CD4-positive, alpha-beta T cell treated with Interleukin-4 for 1 hour (primary cell): ENCODE results near the gene ZRANB1.
"Not testable (repeated sequence)": the region's sequence is repeated elsewhere in the genome, so short reads cannot be mapped to it uniquely, and the experiment has no call there.

Experiments
- DNase-seq, 2 donors: peaks; one replicate each; pipeline ENCODE4 v3.0.0-alpha.2; 2020 to 2022

ZRANB1 gene

DNA sequence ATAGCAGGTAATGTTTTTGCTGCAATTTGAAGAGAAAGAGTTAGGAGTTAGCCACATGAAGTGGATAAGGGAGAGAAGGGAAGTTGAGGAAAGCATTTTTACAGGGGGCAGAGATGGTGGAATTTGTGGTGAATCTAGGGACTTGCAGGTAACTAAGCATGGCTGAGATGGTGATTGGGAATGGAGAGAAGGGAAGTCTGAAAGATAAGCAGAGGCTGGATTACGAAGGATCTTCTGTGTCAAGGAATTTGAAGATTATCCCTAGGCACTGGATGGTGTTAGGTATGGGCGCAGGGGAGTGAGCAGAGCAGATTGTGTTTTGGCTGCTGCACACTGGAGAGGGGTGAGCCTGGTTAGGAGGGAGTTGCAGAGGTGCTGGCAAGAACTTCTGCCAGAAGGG is 25.3 kb downstream of the ZRANB1 start:
- no peak for DNase-seq

GRCh38 chr10:124971276-124971675 is 29.4 kb downstream of the ZRANB1 start:
- no peak for DNase-seq

GRCh38 chr10:124972637-124973036 is 30.7 kb downstream of the ZRANB1 start:
- no peak for DNase-seq

DNA sequence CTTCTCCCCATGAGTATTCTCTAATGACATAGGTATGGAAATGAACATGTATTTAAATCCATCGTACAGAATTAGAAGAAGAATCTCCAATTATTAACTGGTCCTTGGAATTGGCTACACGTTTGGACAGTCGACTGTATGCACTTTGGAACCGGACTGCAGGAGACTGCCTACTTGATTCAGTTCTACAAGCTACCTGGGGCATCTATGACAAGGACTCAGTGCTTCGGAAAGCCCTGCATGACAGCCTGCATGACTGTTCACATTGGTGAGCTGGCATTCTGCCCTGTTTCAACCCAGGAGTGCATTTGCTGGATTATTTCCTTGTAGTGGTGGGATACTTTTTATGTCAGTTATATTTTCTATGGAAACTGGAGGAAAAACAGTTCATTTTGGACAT is 32.2 kb downstream of the ZRANB1 start:
- no peak for DNase-seq

DNA sequence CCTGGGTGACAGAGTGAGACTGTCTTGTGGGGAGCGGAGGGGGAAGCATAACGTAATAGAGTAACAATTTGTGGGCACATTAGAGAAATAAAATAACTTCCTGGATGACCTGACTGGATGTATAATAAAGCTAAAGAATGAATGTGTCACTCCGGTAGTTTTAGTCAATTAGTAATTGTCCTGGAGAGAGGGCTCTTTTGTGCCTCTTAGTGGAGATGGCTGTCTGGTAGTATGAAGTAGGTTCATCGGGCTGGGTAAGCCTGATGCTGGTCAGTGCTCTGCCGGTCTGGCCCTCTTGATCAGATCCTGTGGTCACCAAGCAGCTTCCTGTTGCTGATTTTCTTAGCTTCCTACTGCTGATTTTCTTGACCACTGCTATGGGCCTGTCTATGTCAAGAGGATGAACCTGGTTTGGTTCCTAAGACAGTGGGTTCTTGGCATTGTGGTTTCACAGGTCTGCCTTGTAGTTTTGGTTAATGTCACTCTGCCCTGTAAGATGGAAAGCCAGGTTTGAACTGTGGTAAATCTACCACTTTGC is 34.1 kb downstream of the ZRANB1 start:
- DNase-seq: peak in 1 of 2 donors; percentile 7

DNA sequence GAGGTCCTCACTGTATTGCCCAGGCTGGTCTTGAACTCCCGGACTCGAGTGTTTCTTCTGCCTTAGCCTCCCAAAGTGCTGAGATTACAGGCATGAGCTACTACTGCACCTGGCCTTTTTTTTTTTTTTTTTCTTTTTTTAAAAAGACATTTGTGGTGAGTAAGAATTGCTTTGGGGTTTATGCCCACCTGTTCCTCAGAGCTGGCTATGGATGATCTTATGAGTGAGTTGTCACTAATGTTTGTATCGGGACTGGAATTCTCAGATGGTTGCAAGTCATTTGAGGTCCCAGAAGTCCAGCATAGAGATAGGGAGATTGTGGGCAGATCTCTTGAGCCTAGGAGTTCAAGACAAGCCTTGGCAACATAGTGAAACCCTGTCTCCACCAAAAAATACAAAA is 35.2 kb downstream of the ZRANB1 start:
- no peak for DNase-seq

DNA sequence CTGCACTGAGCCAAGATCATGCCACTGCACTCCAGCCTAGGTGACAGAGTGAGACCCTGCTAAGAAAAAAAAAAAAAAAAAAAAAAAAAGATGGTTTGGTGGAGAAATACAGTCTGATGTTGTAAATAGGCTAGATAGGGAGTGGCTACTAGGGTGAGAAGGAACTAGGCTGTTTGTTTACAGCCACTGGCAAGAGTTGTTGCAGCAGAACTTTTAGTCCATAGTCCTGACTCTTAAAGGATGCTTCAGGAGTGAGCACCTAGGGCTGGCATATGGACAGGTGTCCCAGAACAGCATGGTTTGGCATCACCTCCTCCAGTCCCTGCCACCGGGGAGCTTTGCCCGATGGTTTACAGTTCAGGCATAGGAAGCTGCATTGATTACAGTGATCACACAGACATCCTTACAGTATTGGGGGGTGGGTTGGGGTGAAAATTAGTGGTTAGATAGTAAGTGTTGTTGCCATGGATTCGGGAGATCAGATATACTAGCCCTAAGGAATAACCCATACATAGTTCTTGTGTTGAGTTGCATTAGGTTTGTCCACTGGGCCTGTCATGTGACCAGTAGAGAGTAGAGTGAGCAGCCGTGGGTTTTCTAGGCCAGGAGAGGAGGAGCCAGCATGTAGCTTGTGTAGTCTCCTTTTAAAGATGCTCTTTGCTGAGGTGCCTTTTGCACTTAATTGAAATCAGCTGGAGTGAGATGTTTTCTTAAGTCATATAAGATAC is 35.9 kb downstream of the ZRANB1 start:
- no peak for DNase-seq

DNA sequence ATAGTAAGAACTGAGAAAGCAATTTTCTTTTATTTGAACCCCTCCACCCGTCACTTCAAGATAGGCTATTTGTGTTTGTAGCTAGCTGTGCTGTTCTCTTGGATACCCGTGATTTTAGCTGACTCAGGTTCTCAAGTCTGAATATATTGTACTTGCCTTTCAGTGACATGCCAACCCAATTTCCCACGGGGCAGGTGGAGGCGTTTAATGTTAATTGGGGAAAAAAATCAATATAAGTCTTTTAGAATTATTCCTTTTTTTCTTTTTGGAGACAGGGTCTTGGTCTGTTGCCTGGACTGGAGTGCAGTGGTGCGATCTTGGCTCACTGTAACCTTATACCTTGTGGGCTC is 36.4 kb downstream of the ZRANB1 start:
- DNase-seq: no peak

DNA sequence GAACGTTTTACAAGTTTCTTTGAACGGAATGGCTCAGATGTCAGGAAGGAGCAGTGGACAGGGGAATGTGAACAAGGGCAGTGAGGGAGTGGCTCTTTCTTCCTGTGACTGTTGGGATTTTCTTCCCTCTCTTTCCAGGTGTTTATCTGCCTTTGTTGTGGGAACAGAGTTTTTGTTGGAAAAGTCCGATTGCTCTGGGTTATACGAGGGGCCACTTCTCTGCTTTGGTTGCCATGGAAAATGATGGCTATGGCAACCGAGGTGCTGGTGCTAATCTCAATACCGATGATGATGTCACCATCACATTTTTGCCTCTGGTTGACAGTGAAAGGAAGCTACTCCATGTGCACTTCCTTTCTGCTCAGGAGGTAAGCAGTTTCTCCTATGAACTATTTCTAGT is 41.4 kb downstream of the ZRANB1 start:
- DNase-seq: no peak

DNA sequence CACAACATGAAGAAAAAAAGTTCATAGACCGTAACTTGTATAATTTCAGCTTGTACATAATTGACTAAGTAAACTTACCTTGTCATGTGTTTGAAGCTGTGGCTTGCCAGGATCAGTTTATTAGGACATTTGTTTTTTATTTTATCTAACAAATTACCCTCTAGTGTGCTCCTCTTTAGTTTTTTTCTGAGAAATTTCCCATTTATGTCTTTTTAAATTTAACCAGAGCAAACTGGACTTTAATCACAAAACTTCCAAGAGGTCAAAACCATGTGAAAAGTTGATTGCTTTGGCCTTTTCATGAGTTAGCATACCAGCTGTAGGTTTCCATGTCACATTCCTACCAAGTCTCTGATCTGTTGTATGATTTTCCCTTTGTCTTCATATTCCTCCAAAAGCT is 42.5 kb downstream of the ZRANB1 start:
- no peak for DNase-seq

DNA sequence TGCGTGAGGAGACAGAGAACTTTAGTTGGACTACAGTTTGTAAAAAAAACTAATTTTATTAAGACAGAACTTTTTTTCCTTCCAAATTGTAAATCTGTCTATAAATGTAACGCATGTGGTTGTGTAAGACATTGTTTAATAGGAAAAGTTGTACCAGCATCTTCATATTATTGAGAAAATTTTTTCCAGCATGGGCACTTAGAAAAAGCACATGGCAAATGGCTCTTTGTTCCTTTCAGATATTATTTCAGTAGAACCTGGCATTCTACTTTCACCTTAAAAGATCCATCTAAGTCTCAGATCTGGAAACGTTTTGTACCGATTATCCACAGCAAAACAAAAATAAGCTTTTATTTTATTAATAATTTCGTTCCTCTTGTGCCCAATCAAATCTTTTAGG is 43.2 kb downstream of the ZRANB1 start:
- no peak for DNase-seq

DNA sequence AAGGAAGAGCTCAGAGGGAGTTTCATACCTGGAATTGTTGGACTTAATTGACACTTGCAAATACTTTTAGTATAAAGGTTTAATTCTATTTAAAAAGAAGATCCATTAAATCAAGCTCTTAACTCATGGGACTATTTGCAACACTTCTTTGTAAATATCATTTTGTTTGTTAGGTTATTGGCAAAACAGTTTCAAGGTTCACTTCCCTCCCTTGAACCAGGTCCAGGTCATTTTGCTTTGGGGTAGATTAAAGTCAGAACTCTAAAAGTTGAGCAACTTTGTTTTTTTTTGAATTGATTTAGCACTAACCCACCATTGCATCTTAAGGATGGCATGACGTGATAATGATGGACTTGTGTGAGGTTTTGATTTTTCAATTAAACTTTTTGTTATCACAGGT is 45.9 kb downstream of the ZRANB1 start:
- DNase-seq: no peak

- not testable (repeated sequence) for DNase-seq
Observed at GRCh38 chr10:124988753-124989152, 46.8 kb downstream of the ZRANB1 start.

- DNase-seq: no peak
Observed at GRCh38 chr10:124989526-124989925, 47.6 kb downstream of the ZRANB1 start.

DNA sequence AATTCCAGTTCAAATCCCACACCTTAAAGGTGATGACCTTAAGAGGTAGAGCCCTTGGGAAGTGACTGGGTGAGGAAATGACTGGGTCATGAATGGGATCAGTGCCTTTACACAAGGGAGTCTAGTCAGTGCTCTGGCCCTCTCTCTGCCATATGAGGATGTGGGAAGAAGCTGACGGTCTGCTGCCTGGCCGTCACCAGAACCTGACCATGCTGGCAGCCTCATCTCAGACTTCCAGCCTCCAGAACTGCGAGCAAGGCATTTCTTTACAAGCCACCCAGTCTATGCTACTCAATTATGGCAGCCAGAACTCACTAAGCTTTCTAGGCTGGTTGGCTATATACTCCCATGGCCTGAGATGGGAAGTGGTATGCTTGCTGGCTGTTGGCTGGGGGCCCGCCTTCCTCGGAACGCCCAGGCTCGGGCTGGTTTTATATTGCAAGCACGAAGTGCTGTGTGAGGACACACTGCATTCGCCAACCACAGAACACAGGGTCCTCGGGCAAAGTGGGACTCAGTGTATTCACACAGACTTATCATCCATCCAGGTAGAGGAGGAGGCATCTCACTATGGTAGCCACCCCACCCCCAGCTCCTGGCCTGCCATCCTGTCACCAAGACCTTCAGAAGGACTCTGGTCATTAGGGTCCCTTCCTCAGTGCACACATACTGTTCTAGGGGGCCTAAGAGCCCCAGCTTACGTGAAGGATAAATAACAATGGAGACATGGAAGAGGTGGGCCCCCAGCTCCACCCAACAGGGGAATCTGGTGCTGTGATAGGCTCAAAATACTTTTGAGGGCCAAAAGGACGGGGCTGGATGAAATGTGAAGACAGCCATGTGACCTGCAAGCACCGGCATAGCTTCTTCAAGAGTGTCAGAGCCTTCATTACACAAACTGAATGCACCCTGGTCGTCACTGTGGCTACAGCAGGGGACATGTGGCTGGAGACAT is 49.0 kb downstream of the ZRANB1 start:
- DNase-seq: no peak

GRCh38 chr10:124991835-124992234 is 49.9 kb downstream of the ZRANB1 start:
- no peak for DNase-seq

DNA sequence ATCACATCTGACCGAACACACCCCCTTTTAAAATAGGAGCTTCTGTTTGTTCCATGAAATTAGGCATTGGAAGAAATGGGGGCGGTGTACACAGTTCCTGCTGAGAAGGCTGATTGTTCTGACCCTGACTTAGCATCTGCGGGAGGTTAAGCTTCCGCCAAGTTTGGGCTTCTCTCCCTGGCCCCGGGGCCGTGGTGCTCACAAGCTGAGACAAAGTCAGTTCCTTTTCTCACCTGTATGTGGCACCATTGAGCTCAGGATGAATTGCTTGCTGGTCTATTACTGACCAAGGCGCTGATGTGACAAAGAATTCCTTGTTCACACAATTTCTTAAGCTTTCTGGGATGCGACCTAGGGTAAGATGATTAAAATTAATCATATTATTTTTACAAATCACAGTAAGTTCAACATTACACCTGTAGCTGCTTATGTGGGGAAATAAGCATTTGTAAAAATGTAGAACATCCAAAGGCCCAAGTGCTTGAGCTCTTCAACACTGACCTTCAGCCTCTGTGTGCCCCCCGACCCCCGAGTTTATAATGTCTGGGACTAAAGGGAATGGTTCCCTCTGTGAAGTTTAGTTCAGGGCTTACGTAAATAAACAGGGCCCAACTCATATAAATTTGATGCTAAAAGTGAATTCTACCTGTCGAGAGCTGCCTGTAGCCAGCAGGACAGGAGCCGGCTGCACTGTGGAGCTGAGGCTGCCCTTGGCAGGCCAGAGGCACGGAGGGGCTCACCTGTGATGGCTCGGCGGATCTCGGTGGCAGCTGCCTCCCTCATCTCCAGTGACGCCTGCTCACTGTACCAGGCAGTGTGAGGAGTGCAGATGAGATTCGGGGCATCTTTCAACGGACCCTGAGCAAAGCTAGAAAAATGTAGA is 50.8 kb downstream of the ZRANB1 start:
- peak in 1 of 2 donors; percentile 35 for DNase-seq

DNA sequence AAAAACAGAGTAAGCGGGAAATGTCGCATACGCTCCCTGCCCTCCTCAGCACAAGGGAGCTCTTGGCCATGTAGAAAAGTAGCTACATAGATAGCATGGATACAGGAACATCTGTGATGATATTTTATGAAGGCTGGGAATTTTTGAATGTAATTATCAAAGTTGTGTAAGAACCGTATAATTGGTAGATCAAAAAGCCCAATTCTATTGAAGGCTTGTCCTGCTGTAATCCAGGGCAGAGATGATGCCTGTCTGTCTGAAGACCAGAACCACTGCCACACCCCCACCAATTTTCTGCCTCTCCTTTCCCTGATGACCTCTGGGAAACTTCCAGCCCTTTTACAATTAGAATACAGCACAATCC is 51.4 kb downstream of the ZRANB1 start:
- no peak for DNase-seq

- DNase-seq: no peak
Observed at GRCh38 chr10:124993736-124994451, 52.0 kb downstream of the ZRANB1 start.

GRCh38 chr10:124994573-124995473 is 52.9 kb downstream of the ZRANB1 start:
- DNase-seq: no peak

DNA sequence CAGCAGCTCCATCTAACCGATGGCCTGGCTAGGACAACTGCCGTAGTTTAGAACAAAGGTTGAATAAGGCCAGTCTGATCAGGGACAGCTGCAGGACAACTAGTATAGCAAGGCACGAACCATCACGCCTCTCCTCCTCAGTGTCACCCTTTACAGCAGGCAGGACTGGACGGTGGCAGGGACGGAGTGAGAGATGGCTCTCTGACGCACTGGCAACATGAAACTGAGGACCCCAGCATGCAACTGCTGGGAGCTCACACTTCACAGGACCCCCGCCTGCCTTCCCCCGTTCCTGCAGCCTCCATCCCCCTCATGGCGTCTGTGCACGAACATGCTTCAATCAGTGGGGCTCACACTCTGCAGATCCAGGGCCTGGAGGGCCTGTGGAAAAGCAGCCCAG is 53.7 kb downstream of the ZRANB1 start:
- DNase-seq: no peak
